ENCODE results near the gene PMVK.

DNA sequence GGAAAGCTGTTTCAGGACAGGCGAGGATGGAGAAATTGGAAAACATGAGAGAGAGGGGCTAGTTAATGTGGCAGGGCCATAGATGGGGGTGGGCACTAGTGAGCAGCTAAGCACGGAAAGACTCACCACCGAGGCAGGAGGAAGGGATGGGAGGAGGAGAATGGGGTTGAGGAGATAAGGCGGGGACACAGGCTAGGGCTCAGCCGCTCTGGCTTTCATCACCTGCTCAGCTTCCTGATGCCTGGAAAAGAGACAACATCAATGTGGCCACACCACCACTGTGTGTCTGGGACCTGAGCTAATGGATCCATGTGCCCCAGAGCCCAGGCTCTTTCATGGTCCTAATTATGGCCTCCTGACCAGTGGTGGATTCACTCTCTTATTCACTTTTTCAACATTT lies 27.6 kb downstream of the PMVK start:
- TF ChIP-seq, protein P1, sequence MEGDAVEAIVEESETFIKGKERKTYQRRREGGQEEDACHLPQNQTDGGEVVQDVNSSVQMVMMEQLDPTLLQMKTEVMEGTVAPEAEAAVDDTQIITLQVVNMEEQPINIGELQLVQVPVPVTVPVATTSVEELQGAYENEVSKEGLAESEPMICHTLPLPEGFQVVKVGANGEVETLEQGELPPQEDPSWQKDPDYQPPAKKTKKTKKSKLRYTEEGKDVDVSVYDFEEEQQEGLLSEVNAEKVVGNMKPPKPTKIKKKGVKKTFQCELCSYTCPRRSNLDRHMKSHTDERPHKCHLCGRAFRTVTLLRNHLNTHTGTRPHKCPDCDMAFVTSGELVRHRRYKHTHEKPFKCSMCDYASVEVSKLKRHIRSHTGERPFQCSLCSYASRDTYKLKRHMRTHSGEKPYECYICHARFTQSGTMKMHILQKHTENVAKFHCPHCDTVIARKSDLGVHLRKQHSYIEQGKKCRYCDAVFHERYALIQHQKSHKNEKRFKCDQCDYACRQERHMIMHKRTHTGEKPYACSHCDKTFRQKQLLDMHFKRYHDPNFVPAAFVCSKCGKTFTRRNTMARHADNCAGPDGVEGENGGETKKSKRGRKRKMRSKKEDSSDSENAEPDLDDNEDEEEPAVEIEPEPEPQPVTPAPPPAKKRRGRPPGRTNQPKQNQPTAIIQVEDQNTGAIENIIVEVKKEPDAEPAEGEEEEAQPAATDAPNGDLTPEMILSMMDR (IDR thresholded peaks at IDR 0.05; ENCODE audit: borderline replicate concordance, extremely low read depth, low read length, poor library complexity, severe bottlenecking) = no peak
- no peak for TF ChIP-seq EZH2 (IDR thresholded peaks at IDR 0.05; ENCODE audit: borderline replicate concordance, low read depth, low read length, severe bottlenecking)
